Heart right ventricle (tissue), 16 donors: ENCODE measurements around the gene FGF9. TPM values are rescaled to one million over a fixed set of nuclear protein-coding genes. Genes with fewer than 3 reads are reported as not detected.

Experiments
- ATAC-seq, 8 donors: fragments of 200-7000 bp; cut with Tn5 transposase; one replicate each; pipeline ENCODE4 v1.9.1; 2020; ENCODE audit warnings: mild to moderate bottlenecking in 8 of 8, moderate library complexity in 8 of 8, moderate number of reproducible peaks in 1 of 8
- DNase-seq, 2 donors: peaks; one replicate each; pipeline ENCODE4 v3.0.0-alpha.2; 2020
- H3K27ac ChIP-seq, 10 donors: fragments of 200-600 bp; sonication (generic) in 2 of 10; one replicate each; pipeline versions ENCODE4 v1.5.0 to v1.8.0; 2020 to 2022; ENCODE audit warnings: mild to moderate bottlenecking in 3 of 10
- H3K27me3 ChIP-seq, 7 donors: fragments of 200-600 bp; one replicate each; pipeline ENCODE4 v1.8.0; 2021 to 2022; ENCODE audit warnings: mild to moderate bottlenecking in 2 of 7
- H3K36me3 ChIP-seq, 9 donors: fragments of 200-600 bp; sonication (generic) in 1 of 9; one replicate each; pipeline versions ENCODE4 v1.5.0 to v1.8.0; 2020 to 2022; ENCODE audit warnings: mild to moderate bottlenecking in 2 of 9
- H3K4me1 ChIP-seq, 9 donors: fragments of 200-600 bp; sonication (generic) in 1 of 9; one replicate each; pipeline versions ENCODE4 v1.5.0 to v1.8.0; 2020 to 2022; ENCODE audit warnings: mild to moderate bottlenecking in 4 of 9
- H3K4me3 ChIP-seq, 10 donors: fragments of 200-600 bp; sonication (generic) in 2 of 10; one replicate each; pipeline versions ENCODE4 v1.5.0 to v1.8.0; 2020 to 2022; ENCODE audit warnings: mild to moderate bottlenecking in 7 of 10, moderate library complexity in 2 of 10
- H3K9me3 ChIP-seq, 11 donors: fragments of 200-600 bp in 10 of 11; sonication (generic) in 2 of 11; one replicate each; pipeline versions ENCODE4 v1.5.0 to v1.8.0; 2013 to 2022; ENCODE audit warnings: mild to moderate bottlenecking in 2 of 11, control low read depth in 1 of 11, moderate library complexity in 1 of 11
- CTCF ChIP-seq, 9 donors: fragments of 200-600 bp; sonication (generic) in 2 of 9; IDR thresholded peaks; one replicate each; pipeline versions ENCODE4 v1.5.0 to v1.8.0; 2021 to 2022; ENCODE audit warnings: antibody characterized with exemption in 9 of 9, mild to moderate bottlenecking in 5 of 9, moderate library complexity in 1 of 9
- WGBS, 2 donors: extraction: QIAGEN DNeasy Blood & Tissue Kit; methylation state at CpG; one replicate each; pipeline ENCODE4 v1.1.7; 2013; ENCODE audit warnings: inconsistent platforms in 1 of 2; 5-methylcytosine and 5-hydroxymethylcytosine counted together
- intact Hi-C, 10 donors: fragments of 100-400 bp; cut with DNase I; formaldehyde crosslinking; loops; one replicate each; pipeline versions ENCODE4 v1.11.1 to v1.14.2; 2022
- polyA plus RNA-seq, 2 donors: library from polyadenylated mRNA; stranded (reverse); fragments of 200-250 nt; gene quantifications; one replicate each; pipeline ENCODE4 v1.2.3, GENCODE V29; 2013
- total RNA-seq, 10 donors: library from RNA; stranded (reverse); fragmentation: NEBNext Ultra II Directional in 3 of 10; extraction: Animal tissue kit (Norgen Biotek cat#: 25700) in 3 of 10; gene quantifications; one replicate each; pipeline versions ENCODE4 v1.2.1 to v1.2.4, GENCODE V29; 2021 to 2023
- donor health status: Arrhythmogenic right ventricular cardiomyopathy.
- donor health status: ischemic (EF 13 %, LVEDD 7.1; RV severe dilation, severe dysfunction).
- donor health status: healthy with polysubstance abuse.
- donor health status: DM: no; HTN: yes; CAD: no.
- donor health status: DM: no; HTN: no; CAD: no.
- donor health status: ischemic (EF 25% LVEDD 6.9; RV normal size, moderate dysfunction).
- donor health status: ischemic (EF 25% LVEDD 5.7; RV mildly dilated, moderate dysfunction).
- donor health status: healthy.
- donor health status: DM: yes; HTN: yes; CAD: no.
- donor health status: Ischemic cardiomyopathy.
- donor health status: ischemic (EF 35%, LVEDD 5.7; RV mildly dilated, moderate dysfunction).
- donor health status: nonischemic (EF 11% LVEDD 7.7; RV severe dilation, severe dysfunction).
- donor health status: DM: yes; HTN: yes; CAD: no.
- donor health status: PGD.
- donor health status: ischemic (EF 29% LVEDD 5.4; RV normal size, mild dysfunction).
- donor health status: nonischemic (EF 23%, LVEDD 6.1; RV moderate dilation, normal function).

Gene FGF9
- total and polyA plus RNA-seq, 12 donors = 0.96 to 14.0 (median 9.3) TPM

DNA sequence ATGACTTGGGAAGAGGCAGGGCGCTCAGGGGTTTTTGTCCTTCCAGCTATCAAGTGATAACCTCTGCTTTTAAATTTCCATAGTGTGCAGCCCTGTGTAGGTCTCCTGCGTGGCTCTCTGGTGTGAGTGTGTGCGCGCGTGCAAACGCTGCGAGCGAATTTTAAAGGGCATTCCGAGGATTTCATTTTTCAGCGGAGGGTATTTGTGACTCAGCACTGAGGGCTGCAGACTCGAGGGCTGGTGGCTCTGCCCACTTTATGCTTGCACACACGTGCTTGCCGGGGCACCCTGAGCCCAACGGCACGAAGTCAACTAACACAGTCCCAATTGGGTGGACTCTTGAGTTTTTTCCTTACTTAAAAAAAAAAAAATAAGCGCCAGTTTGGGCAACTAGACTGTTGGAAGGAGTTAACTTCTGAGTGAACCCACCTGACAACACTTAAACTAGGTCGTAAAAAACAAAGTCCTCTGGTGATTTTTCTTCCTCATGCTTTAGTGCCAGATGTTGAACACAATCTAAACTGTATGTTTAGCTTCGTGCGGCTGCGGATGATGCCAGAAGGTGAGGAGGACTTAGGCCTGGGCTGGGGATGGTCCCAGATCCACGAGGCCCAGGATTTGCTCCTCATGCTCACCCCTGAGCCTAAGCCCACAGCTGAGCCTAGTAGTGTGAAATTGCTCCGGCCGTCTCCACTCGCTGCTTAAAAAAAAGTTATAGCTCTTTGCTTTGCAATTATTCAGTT, 2.1 kb downstream of the FGF9 start:
- DNase-seq = no peak
- no peak for ATAC-seq

DNA sequence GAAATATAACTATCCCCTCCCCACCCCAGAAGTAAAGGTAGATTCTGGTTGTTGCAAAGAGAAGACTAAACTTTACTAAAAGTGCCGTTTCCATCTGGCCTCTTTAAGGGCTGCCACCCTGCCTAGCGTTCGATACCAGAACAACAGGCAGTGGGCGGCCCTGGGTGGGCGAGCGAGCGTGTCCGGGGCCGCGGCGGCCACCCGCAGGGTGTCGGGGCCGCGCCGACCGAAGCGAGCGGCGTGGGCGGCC, 2.6 kb downstream of the FGF9 start:
- intact Hi-C loops = loop anchor here in 3 of 10 donors (5.0 to 10.0 kb wide), 2 partner anchors 61 to 64 kb away; no protein-coding TSS in a partner anchor
- WGBS, 2 donors = 0% methylated on average over 20 to 21 of the region's 21 CpGs
- H3K4me1 ChIP-seq = peaks cover 5 to 65% (median 52%) of the 10 kb centered on the region in 9 donors
- DNase-seq (no peak), ATAC-seq (no peak)
- peak overlapping the region in 9 of 10 donors; percentile 61 to 77 (median 65) for H3K4me3 ChIP-seq
- no peaks in the 10 kb centered on the region for H3K36me3 ChIP-seq
- H3K27ac ChIP-seq = peak overlapping the region; percentile 61 to 92 (median 85)
- H3K9me3 ChIP-seq = no peaks in the 10 kb centered on the region
- TF ChIP-seq CTCF (IDR thresholded peaks at IDR 0.05) = peak in 2 of 9 donors; percentile 8 to 25
- H3K27me3 ChIP-seq = peaks cover 0 to 100% (median 68%) of the 10 kb centered on the region in 7 donors

More for the DNA sequence above, 2.1 kb downstream of the FGF9 start:
- Histone ChIP-seq H3K9me3 (no peaks in the 10 kb centered on the region), H3K4me3 (peak overlapping the region in 9 of 10 donors; percentile 61 to 77 (median 65)), H3K4me1 (peaks cover 5 to 65% (median 52%) of the 10 kb centered on the region in 9 donors), H3K27me3 (peaks cover 0 to 100% (median 68%) of the 10 kb centered on the region in 7 donors), H3K27ac (peak overlapping the region in 9 of 10 donors; percentile 61 to 92 (median 87)), H3K36me3 (no peaks in the 10 kb centered on the region)
- 8 to 19% methylated on average over 24 of the region's 24 CpGs for WGBS, 2 donors
- intact Hi-C loops = loop anchor here in 3 of 10 donors (5.0 to 10.0 kb wide), 2 partner anchors 62 to 64 kb away; no protein-coding TSS in a partner anchor
- no peak for TF ChIP-seq CTCF (IDR thresholded peaks at IDR 0.05)

DNA sequence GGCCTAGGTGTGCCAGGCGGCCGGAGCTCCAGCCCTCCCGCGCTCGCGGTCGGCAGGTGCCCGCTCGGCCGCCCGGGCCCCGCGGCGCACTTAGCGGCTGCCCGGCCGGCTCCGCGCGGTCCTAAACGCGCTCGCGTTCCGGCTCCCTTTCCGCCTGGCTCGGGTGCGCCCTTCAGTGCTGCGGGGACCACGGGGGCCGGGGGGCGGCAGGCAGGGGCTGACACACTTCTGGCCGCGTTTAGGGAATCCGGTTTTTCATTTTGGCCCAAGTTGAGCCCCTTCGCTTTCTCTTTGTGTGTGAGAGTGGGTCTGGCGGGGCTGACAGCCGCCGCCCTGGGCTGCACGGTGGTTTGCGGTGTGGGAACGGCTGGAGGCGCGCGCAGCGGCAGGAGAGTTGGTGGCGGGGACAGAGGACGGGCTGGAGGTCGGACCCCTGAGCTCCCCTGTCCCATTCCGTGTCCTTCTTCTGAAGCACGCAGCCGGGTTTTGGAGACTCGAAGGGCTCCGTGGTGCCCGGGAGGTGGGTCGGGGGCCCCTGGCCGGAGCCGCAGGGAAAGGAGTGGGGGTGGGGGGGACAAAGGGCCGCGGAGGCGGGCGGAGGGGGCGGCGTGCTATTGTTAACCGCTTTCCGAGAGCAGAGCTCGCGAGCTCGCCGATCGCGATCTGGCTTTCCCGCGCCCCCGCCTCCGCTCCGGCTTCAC, 3.1 kb downstream of the FGF9 start:
- ATAC-seq (peak; percentile 21 to 67 (median 43)), DNase-seq (peak; percentile 33 to 40)
- Histone ChIP-seq H3K36me3 (no peaks in the 10 kb centered on the region), H3K27ac (peak overlapping the region; percentile 61 to 92 (median 85)), H3K9me3 (no peaks in the 10 kb centered on the region), H3K4me1 (peaks cover 5 to 61% (median 48%) of the 10 kb centered on the region in 9 donors), H3K27me3 (peaks cover 0 to 100% (median 69%) of the 10 kb centered on the region in 7 donors), H3K4me3 (peak overlapping the region; percentile 61 to 77 (median 64))
- 0 to 1% methylated on average over 75 to 77 of the region's 77 CpGs for WGBS, 2 donors
- TF ChIP-seq CTCF (IDR thresholded peaks at IDR 0.05) = peak in 1 of 9 donors; percentile 2
- intact Hi-C loops = loop anchor here in 3 of 10 donors (5.0 to 10.0 kb wide), 2 partner anchors 61 to 63 kb away; no protein-coding TSS in a partner anchor

DNA sequence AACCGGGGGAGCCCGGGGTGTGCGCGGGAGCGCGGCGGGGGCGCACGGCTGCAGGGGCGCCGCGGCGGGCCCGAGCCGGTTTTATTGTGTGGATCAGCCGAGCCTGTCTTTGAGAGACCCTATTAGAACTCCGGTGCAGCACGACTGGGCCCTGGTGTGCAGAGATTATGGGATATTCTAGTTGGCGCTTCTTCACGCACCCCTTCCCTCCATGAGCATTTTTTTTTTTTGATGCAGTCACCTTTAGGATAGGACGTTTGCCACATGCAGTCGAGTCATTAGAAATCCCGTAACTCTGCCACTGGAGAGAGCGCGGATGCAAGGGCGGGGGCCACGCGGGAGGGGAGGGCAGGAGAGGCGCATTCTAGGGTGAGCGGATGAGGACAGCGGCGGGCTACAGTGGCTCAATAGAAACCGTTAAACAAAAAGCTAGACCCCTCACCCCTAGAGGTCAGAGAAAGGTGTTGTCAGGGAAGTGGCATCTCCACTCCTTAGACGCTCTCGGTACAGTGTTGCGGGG, 3.7 kb downstream of the FGF9 start:
- TF ChIP-seq CTCF (IDR thresholded peaks at IDR 0.05) = no peak
- DNase-seq (no peak), ATAC-seq (peak in 2 of 8 donors; percentile 6 to 25)
- H3K27ac ChIP-seq = peak overlapping the region; percentile 61 to 92 (median 85)
- peaks cover 0 to 95% (median 63%) of the 10 kb centered on the region in 7 donors for H3K27me3 ChIP-seq
- H3K36me3 ChIP-seq = no peaks in the 10 kb centered on the region
- whole genome bisulfite sequencing, 2 donors = 0 to 1% methylated on average over 35 of the region's 36 CpGs
- intact Hi-C loops = loop anchor here in 3 of 10 donors (5.0 to 10.0 kb wide), 2 partner anchors 60 to 63 kb away; no protein-coding TSS in a partner anchor
- peaks cover 0 to 55% (median 44%) of the 10 kb centered on the region in 9 donors for H3K4me1 ChIP-seq
- H3K9me3 ChIP-seq = no peaks in the 10 kb centered on the region
- peak overlapping the region; percentile 61 to 77 (median 64) for H3K4me3 ChIP-seq
